ENCODE data around the gene PCSK4.
"Not testable (repeated sequence)": the region's sequence is repeated elsewhere in the genome, so short reads cannot be mapped to it uniquely, and the experiment has no call there.

PCSK4 gene

GRCh38 chr19:1490311-1491113, at the start of gene PCSK4:
PCSK4 (minus strand) TSS chr19:1490350; CDS start chr19:1490346, 4 bp downstream.
- peak; percentile 97 for DNase-seq

DNA sequence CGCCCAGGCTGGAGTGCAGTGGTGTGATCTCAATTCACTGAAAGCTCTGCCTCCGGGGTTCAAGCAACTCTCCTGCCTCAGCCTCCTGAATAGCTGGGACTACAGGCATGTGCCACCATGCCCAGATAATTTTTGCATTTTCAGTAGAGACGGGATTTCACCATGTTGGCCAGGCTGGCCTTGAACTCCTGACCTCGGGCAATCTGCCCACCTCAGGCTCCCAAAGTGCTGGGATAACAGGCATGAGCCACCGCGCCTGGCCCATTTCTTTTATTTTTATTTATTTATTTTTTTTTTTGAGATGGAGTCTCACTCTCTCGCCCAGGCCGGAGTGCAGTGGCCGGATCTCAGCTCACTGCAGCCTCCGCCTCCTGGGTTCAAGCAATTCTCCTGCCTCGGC, 49.6 kb upstream of the PCSK4 start:
- not testable (repeated sequence) for DNase-seq

GRCh38 chr19:1538978-1539377, 48.8 kb upstream of the PCSK4 start:
- no peak for DNase-seq

DNA sequence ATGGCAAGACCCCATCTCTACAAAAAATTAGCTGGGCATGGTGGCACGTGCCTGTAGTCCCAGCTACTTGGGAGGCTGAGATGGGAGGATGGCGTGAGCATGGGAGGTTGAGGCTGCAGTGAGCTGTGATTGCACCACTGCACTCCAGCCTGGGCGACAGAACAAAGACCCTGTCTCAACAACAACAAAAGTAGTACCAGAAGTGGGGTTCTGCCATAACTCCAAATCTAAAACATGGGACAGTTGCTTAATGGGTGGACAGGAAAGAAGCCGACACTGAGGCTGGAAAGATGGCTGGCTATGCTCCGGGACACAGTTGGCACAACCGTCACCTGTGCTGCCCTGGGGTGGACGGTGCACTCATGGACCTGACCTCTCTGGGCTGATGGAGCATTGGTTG, 45.5 kb upstream of the PCSK4 start:
- not testable (repeated sequence) for DNase-seq

- no peak for DNase-seq
Measured at GRCh38 chr19:1534972-1535371, 44.8 kb upstream of the PCSK4 start.

DNA sequence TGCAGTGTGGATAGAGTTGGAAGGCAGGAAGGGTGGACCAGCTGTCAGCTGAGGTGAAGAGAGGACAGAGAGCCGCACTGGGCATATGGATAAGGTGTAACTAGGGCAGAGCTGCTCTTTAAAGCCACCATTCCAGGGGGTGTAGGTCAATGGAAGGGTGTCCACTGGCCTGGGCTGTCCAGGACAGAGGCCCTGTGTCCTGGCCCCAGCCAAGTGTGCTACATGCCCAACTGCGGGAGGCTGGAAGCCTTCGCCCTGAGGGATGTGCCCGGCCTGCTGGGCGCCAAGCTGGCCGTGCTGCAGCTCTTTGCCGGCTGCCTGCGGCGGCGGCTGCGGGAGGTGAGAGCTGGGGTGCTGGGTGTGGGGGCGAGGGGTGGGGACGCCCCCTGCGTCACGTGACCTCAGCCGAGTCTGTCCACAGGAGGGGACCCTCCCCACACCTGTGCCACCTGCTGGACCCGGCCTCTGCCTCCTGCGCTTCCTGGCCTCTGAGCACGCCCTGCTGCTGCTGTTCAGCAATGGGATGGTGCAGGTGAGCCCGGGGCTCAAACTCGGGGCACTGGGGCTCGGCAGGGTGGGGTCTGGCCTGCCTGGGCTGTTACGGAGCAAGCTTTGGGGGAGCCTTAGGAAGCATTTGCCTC, 43.5 kb upstream of the PCSK4 start:
- DNase-seq = no peak

GRCh38 chr19:1532003-1532402, 41.9 kb upstream of the PCSK4 start:
- no peak for DNase-seq

GRCh38 chr19:1531587-1531986, 41.4 kb upstream of the PCSK4 start:
- DNase-seq = no peak

- DNase-seq = not testable (repeated sequence)
Measured at GRCh38 chr19:1530856-1531255, 40.7 kb upstream of the PCSK4 start.

- DNase-seq = no peak
Measured at GRCh38 chr19:1529430-1529816, 39.3 kb upstream of the PCSK4 start.

GRCh38 chr19:1528596-1529429, 38.7 kb upstream of the PCSK4 start:
- no peak for DNase-seq

DNA sequence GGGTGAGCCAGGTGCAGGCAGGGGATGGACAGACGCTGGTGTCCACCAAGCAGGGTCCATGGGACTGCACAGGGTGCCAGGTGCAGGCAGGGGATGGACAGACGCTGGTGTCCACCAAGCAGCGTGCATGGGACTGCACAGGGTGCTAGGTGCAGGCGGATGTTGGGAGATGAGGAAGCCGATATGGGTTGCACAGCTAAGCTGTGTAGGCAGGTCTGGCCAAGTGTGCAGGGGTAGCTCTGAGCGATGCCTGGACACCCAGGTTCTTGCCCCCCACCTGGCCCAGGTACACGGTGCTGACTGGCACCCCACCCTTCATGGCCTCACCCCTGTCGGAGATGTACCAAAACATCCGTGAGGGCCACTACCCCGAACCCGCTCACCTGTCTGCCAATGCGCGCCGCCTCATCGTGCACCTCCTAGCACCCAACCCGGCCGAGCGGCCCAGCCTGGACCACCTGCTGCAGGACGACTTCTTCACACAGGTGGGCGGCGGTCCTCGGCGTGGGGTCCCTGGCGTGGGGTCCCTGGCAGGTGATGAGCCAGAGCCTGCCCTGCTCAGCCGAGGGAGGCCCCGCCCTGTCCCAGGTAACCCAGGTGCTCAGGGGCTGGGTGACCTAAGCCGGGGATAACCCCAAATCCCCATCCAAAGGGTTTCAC, 37.6 kb upstream of the PCSK4 start:
- no peak for DNase-seq

GRCh38 chr19:1526979-1527649, 37.0 kb upstream of the PCSK4 start:
- no peak for DNase-seq

- DNase-seq = no peak
Measured at GRCh38 chr19:1526066-1526778, 36.1 kb upstream of the PCSK4 start.

GRCh38 chr19:1525343-1525742, 35.2 kb upstream of the PCSK4 start:
- no peak for DNase-seq

DNA sequence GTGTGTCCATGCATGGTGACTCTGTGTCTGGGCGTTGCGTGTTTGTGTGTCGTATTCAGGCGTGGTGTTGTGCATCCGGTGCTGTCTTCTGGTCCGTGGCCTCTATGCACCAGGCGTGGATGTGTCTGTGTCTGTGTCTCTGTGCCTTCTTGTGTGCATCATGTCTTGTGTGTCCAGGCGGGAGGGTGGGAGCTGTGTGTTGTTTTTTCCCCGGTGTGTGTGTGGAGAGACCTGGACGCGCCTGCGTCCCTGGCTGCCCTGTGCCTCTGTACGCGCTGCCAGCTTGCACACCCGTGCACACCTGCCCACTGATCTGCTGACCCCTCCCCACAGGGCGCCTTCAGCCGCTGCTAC, 34.8 kb upstream of the PCSK4 start:
- no peak for DNase-seq

DNA sequence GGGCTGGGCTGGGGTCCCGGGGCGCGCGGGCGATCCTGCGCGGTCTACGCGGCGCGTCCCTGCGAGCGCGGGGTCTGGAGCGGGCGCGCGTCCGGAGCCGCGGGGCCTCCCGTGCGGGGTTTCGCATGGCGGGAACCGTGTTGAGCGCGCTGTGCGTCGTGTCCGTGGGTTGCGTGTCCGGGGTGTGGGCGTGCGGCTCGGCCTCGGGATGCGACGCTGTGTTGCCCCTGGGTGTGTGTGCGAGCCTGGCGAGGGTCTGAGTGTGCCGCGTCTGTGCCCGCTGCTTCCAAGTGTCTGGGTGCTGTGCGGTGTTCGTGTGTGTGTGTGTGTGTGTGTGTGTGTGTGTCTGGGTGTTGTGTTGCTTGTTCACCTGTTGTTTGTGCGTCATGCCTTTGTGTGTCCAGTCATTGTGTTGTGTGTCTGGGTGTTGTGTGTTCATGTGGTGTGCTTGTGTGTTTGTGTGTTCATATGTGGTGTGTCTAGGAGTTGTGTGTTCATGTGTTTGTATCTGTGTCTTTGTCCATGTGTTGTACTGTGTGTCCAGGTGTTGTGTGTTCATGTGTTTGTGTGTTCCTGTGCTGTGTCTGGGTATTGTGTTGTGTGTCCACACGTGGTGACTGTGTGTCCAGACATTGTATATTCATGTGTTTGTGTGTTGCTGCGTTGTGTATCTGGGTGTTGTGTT, 34.3 kb upstream of the PCSK4 start:
- DNase-seq = no peak

- DNase-seq = no peak
Measured at GRCh38 chr19:1523412-1524286, 33.5 kb upstream of the PCSK4 start, which contains the start of gene PLK5. PLK5 (plus strand) TSS chr19:1524077; CDS start chr19:1526997, 2,920 bp downstream.

- no peak for DNase-seq
Measured at GRCh38 chr19:1522838-1523237, 32.7 kb upstream of the PCSK4 start.

- no peak for DNase-seq
Measured at GRCh38 chr19:1522061-1522460, 31.9 kb upstream of the PCSK4 start.
